HL-60 (cell line): Measurements from ENCODE around the gene MGAT5.

Experiments
- DNase-seq, 2 experiments: peaks; one replicate each; pipeline ENCODE4 v3.0.0-alpha.2; 2010 to 2020; ENCODE audit warnings: low read depth in 1 of 2, low spot score in 1 of 2
- H3K27ac ChIP-seq: fragments of 250-450 bp; sonication (Bioruptor Pico); replicated peaks from 2 replicates; pipeline ENCODE4 v1.5.1; 2020; ENCODE audit warnings: mild to moderate bottlenecking, moderate library complexity
- H3K27me3 ChIP-seq: fragments of 250-450 bp; sonication (Bioruptor Pico); 2 replicates; pipeline ENCODE4 v1.5.1; 2021; ENCODE audit warnings: mild to moderate bottlenecking, moderate library complexity; ENCODE audit not compliant: insufficient read depth, poor library complexity, severe bottlenecking
- H3K4me3 ChIP-seq: replicated peaks from 2 replicates; pipeline ENCODE4 v1.5.1; 2011; ENCODE audit warnings: mild to moderate bottlenecking, control low read depth, low read length; ENCODE audit not compliant: insufficient read depth
- CTCF ChIP-seq: IDR thresholded peaks from one replicate; pipeline ENCODE4 v1.5.1; 2011; ENCODE audit warnings: low read length, control low read depth, inconsistent platforms; ENCODE audit not compliant: insufficient read depth
- GABPA ChIP-seq: IDR thresholded peaks from 2 replicates; pipeline ENCODE4 v1.6.1; 2012; ENCODE audit warnings: low read depth
- POLR2AphosphoS5 ChIP-seq: IDR thresholded peaks from 2 replicates; pipeline ENCODE4 v1.6.1; 2012; ENCODE audit warnings: low read depth
- REST ChIP-seq: IDR thresholded peaks from 2 replicates; pipeline ENCODE4 v1.6.1; 2012; ENCODE audit warnings: low read depth; ENCODE audit not compliant: insufficient replicate concordance
- SPI1 ChIP-seq: IDR thresholded peaks from 2 replicates; pipeline ENCODE4 v1.6.1; 2012; ENCODE audit warnings: low read depth, mild to moderate bottlenecking, borderline replicate concordance

MGAT5 gene

GRCh38 chr2:134384131-134384530 lies 130.3 kb downstream of the MGAT5 start:
- no peak for TF ChIP-seq GABPA
- TF ChIP-seq SPI1: no peak
- DNase-seq: no peak
- Histone ChIP-seq H3K4me3 (no peak overlapping the region), H3K27me3 (no peaks in the 10 kb centered on the region), H3K27ac (no peak overlapping the region)

GRCh38 chr2:134385195-134385594 lies 131.3 kb downstream of the MGAT5 start:
- Histone ChIP-seq H3K27me3 (no peaks in the 10 kb centered on the region), H3K4me3 (no peak overlapping the region), H3K27ac (no peak overlapping the region)
- no peak for DNase-seq
- TF ChIP-seq GABPA: no peak
- TF ChIP-seq CTCF: no peak

GRCh38 chr2:134386310-134386709 lies 132.4 kb downstream of the MGAT5 start:
- no peak for DNase-seq
- H3K4me3 ChIP-seq: no peak overlapping the region
- H3K27me3 ChIP-seq: no peaks in the 10 kb centered on the region
- TF ChIP-seq CTCF (no peak), REST (no peak), GABPA (no peak), SPI1 (no peak), POLR2AphosphoS5 (no peak)
- no peak overlapping the region for H3K27ac ChIP-seq

- TF ChIP-seq POLR2AphosphoS5 (no peak), REST (no peak), CTCF (no peak), SPI1 (no peak), GABPA (no peak)
- no peak overlapping the region for H3K4me3 ChIP-seq
- no peak for DNase-seq
- H3K27ac ChIP-seq: no peak overlapping the region
- H3K27me3 ChIP-seq: no peaks in the 10 kb centered on the region
Observed at GRCh38 chr2:134389381-134389780, 135.5 kb downstream of the MGAT5 start.
